ENCODE data around the gene DNAH17. TPM values are rescaled to one million over a fixed set of nuclear protein-coding genes. Genes with fewer than 3 reads are reported as not detected.

Gene DNAH17
- total and polyA plus RNA-seq, 2 donors (not counting 3 experiments of a cell fraction or from before 2014, with no cell fraction given): not detected

GRCh38 chr17:78428836-78429617, 148.2 kb downstream of the DNAH17 start:
- Histone ChIP-seq H3K4me3 (replicated peaks in 1 of 3; ENCODE audit: insufficient read depth in 1 of 3, low read depth in 1 of 3, low read length in 3 of 3) (no peak overlapping the region), H3K4me1 (ENCODE audit: control insufficient read depth, extremely low read depth, insufficient read depth, low read length) (no peaks in the 10 kb centered on the region), H3K27ac (ENCODE audit: insufficient read depth, low read depth, low read length) (no peak overlapping the region), H3K9ac (replicated peaks; ENCODE audit: extremely low read depth, insufficient read depth, low read length) (no peak overlapping the region), H3K9me1 (replicated peaks; ENCODE audit: control insufficient read depth, extremely low read depth, insufficient read depth, low read length) (no peaks in the 10 kb centered on the region), H3K36me3 (ENCODE audit: control insufficient read depth in 2 of 2, extremely low read depth in 1 of 2, insufficient read depth in 2 of 2, low read length in 2 of 2) (peaks cover 2 to 32% of the 10 kb centered on the region in 2 experiments), H3K4me2 (ENCODE audit: insufficient read depth, low read length) (no peak overlapping the region), H3K27me3 (ENCODE audit: control insufficient read depth in 2 of 2, insufficient read depth in 2 of 2, low read length in 2 of 2) (no peaks in the 10 kb centered on the region), H2AFZ (ENCODE audit: low read depth, low read length) (no peak overlapping the region), H4K20me1 (replicated peaks; ENCODE audit: control insufficient read depth, extremely low read depth, insufficient read depth, low read length) (no peaks in the 10 kb centered on the region), H3K9me3 (replicated peaks; ENCODE audit: control insufficient read depth, insufficient read depth, low read length) (no peaks in the 10 kb centered on the region), H3K79me2 (ENCODE audit: control insufficient read depth, insufficient read depth, low read length) (no peaks in the 10 kb centered on the region)
- dilution Hi-C loops (cut with MboI; ENCODE audit: extremely low pct_ligation_motif_present, low sequenced_read_pairs) (no loop called here), intact Hi-C loops (cut with micrococcal nuclease) (no loop called here)
- no TSS peak for BruUV-seq (replicated peaks)
- DNase-seq (ENCODE audit: low read depth, low spot score) (no peak), FAIRE-seq (no peak)
- CTCF ChIA-PET: no interaction called here
- TF ChIP-seq JUN (IDR thresholded peaks at IDR 0.05; ENCODE audit: borderline replicate concordance, insufficient read depth, insufficient read length, low read depth): no peak
- no peak for TF ChIP-seq GATA2 (IDR thresholded peaks at IDR 0.05; ENCODE audit: insufficient read depth, insufficient read length, low read depth, low read length)
- no peak for TF ChIP-seq MAX (IDR thresholded peaks at IDR 0.05; ENCODE audit: insufficient read depth, insufficient read length)
- TF ChIP-seq POLR2AphosphoS5 (IDR thresholded peaks at IDR 0.05; ENCODE audit: insufficient read depth, low read depth, low read length): no peak
- no peak for TF ChIP-seq POLR2A (IDR thresholded peaks at IDR 0.05; ENCODE audit: low read depth, low read length)
- no peak for TF ChIP-seq FOS (IDR thresholded peaks at IDR 0.05; ENCODE audit: borderline replicate concordance, insufficient read depth, low read length)
- TF ChIP-seq CTCF (IDR thresholded peaks at IDR 0.05; ENCODE audit: extremely low read depth in 1 of 2, insufficient read depth in 1 of 2, low read depth in 1 of 2, low read length in 2 of 2): no peak
- no peak for TF ChIP-seq MYC (IDR thresholded peaks at IDR 0.05; ENCODE audit: low read depth, low read length)
- no peak for TF ChIP-seq EZH2 (IDR thresholded peaks at IDR 0.05; ENCODE audit: borderline replicate concordance, low read depth, low read length, severe bottlenecking)
- POLR2A ChIA-PET: no interaction called here

Data from endothelial cell of umbilical vein (primary cell).